ENCODE measurements around the gene ABHD18.
A peak's percentile ranks its signal among the peaks of the same experiment; 100 is the strongest.
"Not testable (repeated sequence)": the region's sequence is repeated elsewhere in the genome, so short reads cannot be mapped to it uniquely, and the experiment has no call there.

The ABHD18 gene

GRCh38 chr4:128061566-128062536 lies 96.6 kb downstream of the ABHD18 start:
- H3K4me1 ChIP-seq (ENCODE audit: control insufficient read depth in 2 of 2, insufficient read depth in 1 of 2, low read depth in 1 of 2, low read length in 2 of 2): peaks cover 0 to 1% of the 10 kb centered on the region in 2 donors
- H2BK12ac ChIP-seq (ENCODE audit: low read length): no peak overlapping the region
- H2AK5ac ChIP-seq (ENCODE audit: low read depth, low read length): no peak overlapping the region
- peak overlapping the region; percentile 98 for H3K9ac ChIP-seq (ENCODE audit: low read depth, low read length, poor library complexity)
- peak overlapping the region; percentile 90 for H3K4me2 ChIP-seq (ENCODE audit: insufficient read depth, low read length, poor library complexity, severe bottlenecking)
- no peaks in the 10 kb centered on the region for H3K9me3 ChIP-seq (replicated peaks in 1 of 2; ENCODE audit: control insufficient read depth in 2 of 2, insufficient read depth in 1 of 2, low read depth in 1 of 2, low read length in 2 of 2)
- peak; percentile 52 for DNase-seq (ENCODE audit: low spot score)
- no CpG with 5 or more reads among the region's 101 CpGs for WGBS, 2 donors (ENCODE audit: extremely low coverage in 2 of 2, insufficient read length in 2 of 2, insufficient replicate concordance in 1 of 2)
- no peaks in the 10 kb centered on the region for H3K27me3 ChIP-seq (ENCODE audit: control insufficient read depth in 3 of 3, insufficient read depth in 3 of 3, low read depth in 1 of 3, low read length in 3 of 3)
- peak overlapping the region; percentile 81 for H2BK15ac ChIP-seq (ENCODE audit: low read length)
- peak overlapping the region; percentile 90 for H3K27ac ChIP-seq (replicated peaks; ENCODE audit: low read length)
- H3K79me1 ChIP-seq (ENCODE audit: low read depth, low read length): peaks cover 5% of the 10 kb centered on the region
- H3K4ac ChIP-seq (ENCODE audit: low read length): no peak overlapping the region
- H4K91ac ChIP-seq (ENCODE audit: low read depth, low read length, poor library complexity): no peak overlapping the region
- H3K14ac ChIP-seq (ENCODE audit: low read length): no peak overlapping the region
- H3K36me3 ChIP-seq (replicated peaks in 1 of 2; ENCODE audit: control insufficient read depth in 2 of 2, insufficient read depth in 2 of 2, low read length in 2 of 2): no peaks in the 10 kb centered on the region
- peak overlapping the region; percentile 98 for H3K18ac ChIP-seq (ENCODE audit: low read length)
- peak overlapping the region; percentile 99 for H3K23ac ChIP-seq (ENCODE audit: low read depth, low read length, poor library complexity)
- H2BK5ac ChIP-seq (ENCODE audit: low read length): peak overlapping the region; percentile 54
- peak overlapping the region; percentile 43 for H4K8ac ChIP-seq (ENCODE audit: low read depth, low read length)
- H3K4me3 ChIP-seq (ENCODE audit: low read length in 2 of 2): peak overlapping the region; percentile 64 to 81
- H2AFZ ChIP-seq (ENCODE audit: low read length): peak overlapping the region; percentile 94
- H2BK120ac ChIP-seq (ENCODE audit: low read depth, low read length): peak overlapping the region; percentile 87

- H4K91ac ChIP-seq (ENCODE audit: low read depth, low read length, poor library complexity); H3K36me3 ChIP-seq (replicated peaks in 1 of 2; ENCODE audit: control insufficient read depth in 2 of 2, insufficient read depth in 2 of 2, low read length in 2 of 2); H3K4ac ChIP-seq (ENCODE audit: low read length); H3K4me3 ChIP-seq (ENCODE audit: low read length in 2 of 2); H2BK120ac ChIP-seq (ENCODE audit: low read depth, low read length); H3K27me3 ChIP-seq (ENCODE audit: control insufficient read depth in 3 of 3, insufficient read depth in 3 of 3, low read depth in 1 of 3, low read length in 3 of 3); H2BK12ac ChIP-seq (ENCODE audit: low read length); DNase-seq (ENCODE audit: low spot score); H3K9ac ChIP-seq (ENCODE audit: low read depth, low read length, poor library complexity); H2BK5ac ChIP-seq (ENCODE audit: low read length); H4K8ac ChIP-seq (ENCODE audit: low read depth, low read length); H2AK5ac ChIP-seq (ENCODE audit: low read depth, low read length); H3K4me2 ChIP-seq (ENCODE audit: insufficient read depth, low read length, poor library complexity, severe bottlenecking); H3K27ac ChIP-seq (replicated peaks; ENCODE audit: low read length); H3K23ac ChIP-seq (ENCODE audit: low read depth, low read length, poor library complexity); H3K18ac ChIP-seq (ENCODE audit: low read length); H3K9me3 ChIP-seq (replicated peaks in 1 of 2; ENCODE audit: control insufficient read depth in 2 of 2, insufficient read depth in 1 of 2, low read depth in 1 of 2, low read length in 2 of 2); H3K79me1 ChIP-seq (ENCODE audit: low read depth, low read length); H3K14ac ChIP-seq (ENCODE audit: low read length); H2BK15ac ChIP-seq (ENCODE audit: low read length); H2AFZ ChIP-seq (ENCODE audit: low read length); H3K4me1 ChIP-seq (ENCODE audit: control insufficient read depth in 2 of 2, insufficient read depth in 1 of 2, low read depth in 1 of 2, low read length in 2 of 2): not testable (repeated sequence)
- no CpG with 5 or more reads among the region's 10 CpGs for WGBS, 2 donors (ENCODE audit: extremely low coverage in 2 of 2, insufficient read length in 2 of 2, insufficient replicate concordance in 1 of 2)
Measured at GRCh38 chr4:128066453-128066820, 101.2 kb downstream of the ABHD18 start.

GRCh38 chr4:128068918-128069317 lies 103.7 kb downstream of the ABHD18 start:
- no CpG with 5 or more reads among the region's 3 CpGs for WGBS, 2 donors (ENCODE audit: extremely low coverage in 2 of 2, insufficient read length in 2 of 2, insufficient replicate concordance in 1 of 2)
- H3K4me3 ChIP-seq (ENCODE audit: low read length in 2 of 2): no peak overlapping the region
- no peak for DNase-seq (ENCODE audit: low spot score)
- no peak overlapping the region for H2BK120ac ChIP-seq (ENCODE audit: low read depth, low read length)
- no peak overlapping the region for H2AFZ ChIP-seq (ENCODE audit: low read length)
- no peaks in the 10 kb centered on the region for H3K4me1 ChIP-seq (ENCODE audit: control insufficient read depth in 2 of 2, insufficient read depth in 1 of 2, low read depth in 1 of 2, low read length in 2 of 2)
- no peak overlapping the region for H4K8ac ChIP-seq (ENCODE audit: low read depth, low read length)
- H3K4me2 ChIP-seq (ENCODE audit: insufficient read depth, low read length, poor library complexity, severe bottlenecking): no peak overlapping the region
- H3K79me1 ChIP-seq (ENCODE audit: low read depth, low read length): peaks cover 1% of the 10 kb centered on the region
- no peak overlapping the region for H3K9ac ChIP-seq (ENCODE audit: low read depth, low read length, poor library complexity)
- no peak overlapping the region for H4K91ac ChIP-seq (ENCODE audit: low read depth, low read length, poor library complexity)
- H3K9me3 ChIP-seq (replicated peaks in 1 of 2; ENCODE audit: control insufficient read depth in 2 of 2, insufficient read depth in 1 of 2, low read depth in 1 of 2, low read length in 2 of 2): peaks cover 0 to 2% of the 10 kb centered on the region in 2 donors
- no peak overlapping the region for H3K4ac ChIP-seq (ENCODE audit: low read length)
- no peak overlapping the region for H2BK5ac ChIP-seq (ENCODE audit: low read length)
- no peak overlapping the region for H3K23ac ChIP-seq (ENCODE audit: low read depth, low read length, poor library complexity)
- H2BK12ac ChIP-seq (ENCODE audit: low read length): no peak overlapping the region
- no peaks in the 10 kb centered on the region for H3K36me3 ChIP-seq (replicated peaks in 1 of 2; ENCODE audit: control insufficient read depth in 2 of 2, insufficient read depth in 2 of 2, low read length in 2 of 2)
- H3K14ac ChIP-seq (ENCODE audit: low read length): no peak overlapping the region
- no peak overlapping the region for H3K27ac ChIP-seq (replicated peaks; ENCODE audit: low read length)
- no peak overlapping the region for H2AK5ac ChIP-seq (ENCODE audit: low read depth, low read length)
- H3K27me3 ChIP-seq (ENCODE audit: control insufficient read depth in 3 of 3, insufficient read depth in 3 of 3, low read depth in 1 of 3, low read length in 3 of 3): no peaks in the 10 kb centered on the region
- no peak overlapping the region for H2BK15ac ChIP-seq (ENCODE audit: low read length)
- H3K18ac ChIP-seq (ENCODE audit: low read length): no peak overlapping the region

- H2BK5ac ChIP-seq (ENCODE audit: low read length): no peak overlapping the region
- no peak overlapping the region for H2AK5ac ChIP-seq (ENCODE audit: low read depth, low read length)
- no peak overlapping the region for H3K4ac ChIP-seq (ENCODE audit: low read length)
- H3K9ac ChIP-seq (ENCODE audit: low read depth, low read length, poor library complexity): no peak overlapping the region
- H3K9me3 ChIP-seq (replicated peaks in 1 of 2; ENCODE audit: control insufficient read depth in 2 of 2, insufficient read depth in 1 of 2, low read depth in 1 of 2, low read length in 2 of 2): no peaks in the 10 kb centered on the region
- no peak overlapping the region for H4K91ac ChIP-seq (ENCODE audit: low read depth, low read length, poor library complexity)
- H3K23ac ChIP-seq (ENCODE audit: low read depth, low read length, poor library complexity): no peak overlapping the region
- H3K4me1 ChIP-seq (ENCODE audit: control insufficient read depth in 2 of 2, insufficient read depth in 1 of 2, low read depth in 1 of 2, low read length in 2 of 2): no peaks in the 10 kb centered on the region
- H3K27ac ChIP-seq (replicated peaks; ENCODE audit: low read length): no peak overlapping the region
- no peaks in the 10 kb centered on the region for H3K79me1 ChIP-seq (ENCODE audit: low read depth, low read length)
- no peak overlapping the region for H2BK120ac ChIP-seq (ENCODE audit: low read depth, low read length)
- no peak overlapping the region for H3K4me3 ChIP-seq (ENCODE audit: low read length in 2 of 2)
- WGBS, 2 donors (ENCODE audit: extremely low coverage in 2 of 2, insufficient read length in 2 of 2, insufficient replicate concordance in 1 of 2): no CpG with 5 or more reads among the region's 4 CpGs
- no peak overlapping the region for H3K4me2 ChIP-seq (ENCODE audit: insufficient read depth, low read length, poor library complexity, severe bottlenecking)
- H3K27me3 ChIP-seq (ENCODE audit: control insufficient read depth in 3 of 3, insufficient read depth in 3 of 3, low read depth in 1 of 3, low read length in 3 of 3): no peaks in the 10 kb centered on the region
- H3K14ac ChIP-seq (ENCODE audit: low read length): no peak overlapping the region
- peaks cover 3 to 54% of the 10 kb centered on the region in 2 donors for H3K36me3 ChIP-seq (replicated peaks in 1 of 2; ENCODE audit: control insufficient read depth in 2 of 2, insufficient read depth in 2 of 2, low read length in 2 of 2)
- H2AFZ ChIP-seq (ENCODE audit: low read length): no peak overlapping the region
- H2BK12ac ChIP-seq (ENCODE audit: low read length): no peak overlapping the region
- no peak overlapping the region for H3K18ac ChIP-seq (ENCODE audit: low read length)
- no peak overlapping the region for H2BK15ac ChIP-seq (ENCODE audit: low read length)
- no peak overlapping the region for H4K8ac ChIP-seq (ENCODE audit: low read depth, low read length)
- DNase-seq (ENCODE audit: low spot score): no peak
Measured at GRCh38 chr4:128076464-128076863, 111.3 kb downstream of the ABHD18 start.

Measured in neuronal stem cell (in vitro differentiated cells).